Muscle of arm (tissue), 12 donors: ENCODE data around the gene CD4. TPM values are rescaled to one million over a fixed set of nuclear protein-coding genes. Genes with fewer than 3 reads are reported as not detected.
A peak's percentile ranks its signal among the peaks of the same experiment; 100 is the strongest.

Experiments used
- DNase-seq: peaks from one replicate; pipeline ENCODE4 v3.0.0-alpha.2; 2013
- polyA plus RNA-seq, 12 donors: library from polyadenylated mRNA; unstranded; fragments of 120-200 nt; gene quantifications; one replicate each; pipeline ENCODE4 v1.2.1, GENCODE V29; 2013; ENCODE audit not compliant: insufficient read length in 12 of 12

Gene CD4
- polyA plus RNA-seq, 12 donors = 4.8 to 16.1 (median 6.6) TPM; not detected in 1

DNA sequence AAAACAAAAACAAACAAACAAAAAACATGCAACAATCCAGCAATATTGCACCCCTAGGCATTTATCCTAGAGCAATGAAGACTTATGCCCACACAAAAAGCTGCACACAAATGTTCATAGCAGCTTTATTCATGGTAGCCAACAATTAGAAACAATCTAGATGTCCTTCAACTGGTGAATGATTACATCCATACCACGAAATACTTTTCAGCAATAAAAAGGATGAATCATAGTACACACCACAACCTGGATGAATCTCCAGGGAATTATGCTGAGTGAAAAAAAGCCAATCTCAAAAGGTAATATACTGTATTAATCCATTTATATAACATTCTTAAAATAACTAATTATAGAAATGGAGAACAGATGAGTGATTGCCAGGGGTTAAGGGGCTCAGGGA is 17.8 kb downstream of the CD4 start:
- no peak for DNase-seq

- DNase-seq = no peak
Observed at GRCh38 chr12:6809056-6809455, 19.7 kb downstream of the CD4 start.

- no peak for DNase-seq
Observed at GRCh38 chr12:6810758-6811157, 21.4 kb downstream of the CD4 start.

DNA sequence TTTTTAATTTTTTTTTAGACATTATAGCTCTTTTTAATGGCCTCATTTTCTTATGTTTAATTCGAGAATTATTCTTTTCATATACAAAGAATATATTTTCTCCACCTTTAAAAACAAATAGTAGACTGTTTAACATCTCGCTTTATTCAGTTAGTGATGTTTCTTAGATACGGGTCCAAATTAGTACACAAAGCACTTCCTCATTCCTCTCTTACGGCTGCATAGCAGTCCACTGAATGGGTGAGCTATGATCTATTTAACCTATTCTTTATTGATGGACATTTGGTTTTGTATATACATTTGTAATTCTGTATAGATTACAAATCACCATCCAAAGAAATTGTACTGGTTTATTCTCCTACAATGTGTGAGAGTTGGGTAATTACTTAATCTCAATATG is 24.0 kb downstream of the CD4 start:
- no peak for DNase-seq

GRCh38 chr12:6816598-6816997 is 27.3 kb downstream of the CD4 start:
- no peak for DNase-seq

GRCh38 chr12:6817098-6817497 is 27.8 kb downstream of the CD4 start:
- no peak for DNase-seq

DNA sequence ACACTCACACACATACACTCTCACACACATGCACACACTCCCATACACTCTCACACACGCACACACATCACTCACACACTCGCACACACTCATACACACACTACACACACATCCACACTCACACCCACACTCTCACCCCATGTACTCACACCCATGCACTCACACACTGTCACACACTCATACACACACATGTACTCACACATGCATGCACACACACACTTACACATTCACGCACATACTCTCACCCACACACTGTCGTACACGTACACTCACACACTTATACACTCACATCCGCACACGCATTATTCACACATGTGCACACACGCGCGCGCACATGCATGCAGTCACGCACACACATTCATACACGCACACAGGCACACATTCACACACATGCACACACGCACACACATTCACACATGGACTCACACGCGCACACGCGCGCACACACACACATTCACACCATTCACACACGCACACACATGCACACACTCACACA is 28.4 kb downstream of the CD4 start:
- DNase-seq = no peak

DNA sequence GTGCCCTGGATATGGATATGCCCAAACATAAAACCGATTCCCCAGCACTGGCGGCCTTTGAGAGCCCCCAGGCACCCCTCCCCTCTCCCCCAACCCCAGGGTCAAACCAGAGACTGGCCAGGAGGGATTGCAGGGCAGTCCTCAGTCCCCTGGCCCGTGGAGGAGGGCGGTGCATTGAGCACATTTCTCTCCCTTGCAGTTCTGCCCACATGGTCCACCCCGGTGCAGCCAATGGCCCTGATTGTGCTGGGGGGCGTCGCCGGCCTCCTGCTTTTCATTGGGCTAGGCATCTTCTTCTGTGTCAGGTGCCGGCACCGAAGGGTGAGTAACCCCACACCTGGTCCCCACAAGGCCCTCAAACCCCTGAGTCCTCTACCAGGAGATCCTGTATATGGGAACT is 28.9 kb downstream of the CD4 start:
- DNase-seq = no peak

DNA sequence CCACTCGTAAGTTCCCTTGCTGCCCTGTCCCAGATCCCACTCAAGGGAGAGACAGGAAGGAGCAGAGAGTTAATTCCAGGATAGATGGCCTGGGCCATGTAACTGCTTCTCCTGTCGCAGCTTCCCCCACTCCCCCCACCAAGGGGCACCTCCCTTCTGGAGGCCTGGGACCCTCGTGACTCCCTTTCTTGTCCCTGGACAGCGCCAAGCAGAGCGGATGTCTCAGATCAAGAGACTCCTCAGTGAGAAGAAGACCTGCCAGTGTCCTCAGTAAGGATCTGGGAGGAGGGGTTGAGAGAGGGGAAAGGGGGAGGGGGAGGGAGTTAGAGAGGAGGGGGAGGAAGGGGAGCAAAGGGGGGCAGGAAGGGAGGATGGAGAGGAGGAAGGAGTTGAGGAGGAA is 29.3 kb downstream of the CD4 start:
- DNase-seq = no peak

DNA sequence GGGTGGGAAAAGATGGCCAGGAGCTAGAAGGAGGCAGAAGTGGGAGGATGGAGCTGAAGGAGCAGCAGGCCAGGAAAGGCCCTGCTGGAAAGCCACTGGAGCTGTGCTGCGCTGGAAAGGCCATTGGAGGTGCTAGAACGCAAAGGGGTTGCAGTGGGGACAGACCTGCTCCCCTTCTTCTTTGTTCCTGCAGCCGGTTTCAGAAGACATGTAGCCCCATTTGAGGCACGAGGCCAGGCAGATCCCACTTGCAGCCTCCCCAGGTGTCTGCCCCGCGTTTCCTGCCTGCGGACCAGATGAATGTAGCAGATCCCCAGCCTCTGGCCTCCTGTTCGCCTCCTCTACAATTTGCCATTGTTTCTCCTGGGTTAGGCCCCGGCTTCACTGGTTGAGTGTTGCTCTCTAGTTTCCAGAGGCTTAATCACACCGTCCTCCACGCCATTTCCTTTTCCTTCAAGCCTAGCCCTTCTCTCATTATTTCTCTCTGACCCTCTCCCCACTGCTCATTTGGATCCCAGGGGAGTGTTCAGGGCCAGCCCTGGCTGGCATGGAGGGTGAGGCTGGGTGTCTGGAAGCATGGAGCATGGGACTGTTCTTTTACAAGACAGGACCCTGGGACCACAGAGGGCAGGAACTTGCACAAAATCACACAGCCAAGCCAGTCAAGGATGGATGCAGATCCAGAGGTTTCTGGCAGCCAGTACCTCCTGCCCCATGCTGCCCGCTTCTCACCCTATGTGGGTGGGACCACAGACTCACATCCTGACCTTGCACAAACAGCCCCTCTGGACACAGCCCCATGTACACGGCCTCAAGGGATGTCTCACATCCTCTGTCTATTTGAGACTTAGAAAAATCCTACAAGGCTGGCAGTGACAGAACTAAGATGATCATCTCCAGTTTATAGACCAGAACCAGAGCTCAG is 30.0 kb downstream of the CD4 start:
- no peak for DNase-seq

GRCh38 chr12:6820166-6820565 is 30.8 kb downstream of the CD4 start:
- no peak for DNase-seq

DNA sequence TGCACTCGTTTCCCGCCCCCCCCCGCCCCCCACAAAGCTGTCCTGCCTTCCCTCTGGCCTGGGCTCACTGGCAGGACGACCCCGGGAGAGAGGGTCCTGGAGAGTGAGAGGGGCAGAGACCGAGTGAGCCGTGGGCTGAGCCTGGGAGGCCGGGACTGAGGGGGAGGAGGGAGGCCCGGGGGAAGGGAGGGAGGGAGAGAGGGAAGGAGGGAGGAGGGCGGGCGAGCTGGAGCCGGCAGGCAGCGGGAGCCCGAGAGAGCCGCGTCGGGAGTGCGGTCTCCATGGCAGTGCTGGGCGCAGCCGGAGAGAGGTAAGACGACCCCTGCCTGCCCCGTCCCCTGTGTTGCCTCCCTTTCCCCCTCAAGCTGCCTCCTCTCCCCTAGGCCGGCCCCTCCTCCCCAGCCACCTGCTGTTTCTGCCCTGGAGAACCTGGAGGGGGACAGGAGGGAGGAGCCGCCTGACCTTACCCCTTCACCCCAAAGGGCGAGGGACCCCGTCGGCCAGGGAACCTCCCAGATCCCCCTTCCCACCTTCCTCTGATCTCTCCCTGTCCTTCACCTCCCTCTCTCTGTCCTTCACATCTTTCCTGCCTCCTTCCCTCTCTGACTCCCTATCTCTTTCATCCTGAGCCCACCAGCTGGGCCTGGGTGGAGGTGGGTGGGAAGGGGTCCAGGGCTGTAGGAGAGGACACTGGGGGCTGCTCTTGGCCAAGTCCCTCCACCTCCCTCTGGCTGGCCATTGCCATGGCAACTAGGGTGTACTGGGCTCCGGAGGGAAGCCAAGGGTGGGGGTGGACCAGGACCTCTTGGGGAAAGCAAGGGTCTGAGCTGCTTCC is 32.5 kb downstream of the CD4 start, which contains the start of gene GPR162:
Gene GPR162, plus strand, starts transcription at position 231 of the 835 bp plus-strand sequence. CDS start 2,078 bp downstream, outside the sequence.
- DNase-seq = peak; percentile 80

GRCh38 chr12:6822426-6823135 is 33.3 kb downstream of the CD4 start:
- DNase-seq = no peak

GRCh38 chr12:6823182-6824084 is 34.1 kb downstream of the CD4 start:
- no peak for DNase-seq

DNA sequence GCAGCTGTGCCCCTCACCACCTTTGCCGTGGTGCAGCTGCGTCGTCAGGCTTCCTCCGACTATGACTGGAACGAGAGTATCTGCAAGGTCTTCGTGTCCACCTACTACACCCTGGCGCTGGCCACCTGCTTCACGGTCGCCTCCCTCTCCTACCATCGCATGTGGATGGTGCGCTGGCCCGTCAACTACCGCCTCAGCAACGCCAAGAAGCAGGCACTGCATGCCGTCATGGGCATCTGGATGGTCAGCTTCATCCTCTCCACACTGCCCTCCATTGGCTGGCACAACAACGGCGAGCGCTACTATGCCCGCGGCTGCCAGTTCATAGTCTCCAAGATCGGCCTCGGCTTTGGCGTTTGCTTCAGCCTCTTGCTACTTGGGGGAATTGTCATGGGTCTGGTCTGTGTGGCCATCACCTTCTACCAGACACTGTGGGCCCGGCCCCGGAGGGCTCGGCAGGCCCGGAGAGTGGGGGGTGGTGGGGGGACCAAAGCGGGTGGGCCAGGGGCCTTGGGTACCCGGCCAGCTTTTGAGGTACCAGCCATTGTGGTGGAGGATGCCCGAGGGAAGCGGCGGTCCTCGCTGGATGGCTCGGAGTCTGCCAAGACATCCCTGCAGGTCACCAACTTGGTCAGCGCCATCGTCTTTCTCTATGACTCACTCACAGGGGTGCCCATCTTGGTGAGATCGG is 34.9 kb downstream of the CD4 start:
- no peak for DNase-seq

DNA sequence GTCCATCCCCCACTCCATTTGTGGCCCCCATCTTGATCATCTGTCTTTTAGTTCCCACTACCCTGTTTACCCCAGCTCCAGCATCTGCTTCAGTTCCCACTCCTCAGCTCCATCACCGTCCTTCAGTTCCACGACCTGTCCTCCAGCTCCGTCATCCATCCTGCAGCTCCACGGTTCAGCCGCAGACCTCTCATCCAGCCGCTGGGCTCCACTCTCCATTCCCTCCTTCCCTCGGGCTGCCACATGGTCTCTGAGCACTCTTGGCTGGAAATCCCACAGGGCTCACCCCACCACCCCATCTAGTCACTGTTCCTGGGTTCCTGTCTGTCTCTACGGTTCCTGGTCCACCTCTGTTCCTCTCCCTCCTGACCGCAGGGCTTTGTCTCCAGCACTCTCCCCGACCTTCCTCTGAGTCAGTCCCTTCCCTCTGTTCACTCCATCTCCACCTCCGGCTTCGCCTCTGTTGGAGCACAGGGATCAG is 35.6 kb downstream of the CD4 start:
- no peak for DNase-seq

DNA sequence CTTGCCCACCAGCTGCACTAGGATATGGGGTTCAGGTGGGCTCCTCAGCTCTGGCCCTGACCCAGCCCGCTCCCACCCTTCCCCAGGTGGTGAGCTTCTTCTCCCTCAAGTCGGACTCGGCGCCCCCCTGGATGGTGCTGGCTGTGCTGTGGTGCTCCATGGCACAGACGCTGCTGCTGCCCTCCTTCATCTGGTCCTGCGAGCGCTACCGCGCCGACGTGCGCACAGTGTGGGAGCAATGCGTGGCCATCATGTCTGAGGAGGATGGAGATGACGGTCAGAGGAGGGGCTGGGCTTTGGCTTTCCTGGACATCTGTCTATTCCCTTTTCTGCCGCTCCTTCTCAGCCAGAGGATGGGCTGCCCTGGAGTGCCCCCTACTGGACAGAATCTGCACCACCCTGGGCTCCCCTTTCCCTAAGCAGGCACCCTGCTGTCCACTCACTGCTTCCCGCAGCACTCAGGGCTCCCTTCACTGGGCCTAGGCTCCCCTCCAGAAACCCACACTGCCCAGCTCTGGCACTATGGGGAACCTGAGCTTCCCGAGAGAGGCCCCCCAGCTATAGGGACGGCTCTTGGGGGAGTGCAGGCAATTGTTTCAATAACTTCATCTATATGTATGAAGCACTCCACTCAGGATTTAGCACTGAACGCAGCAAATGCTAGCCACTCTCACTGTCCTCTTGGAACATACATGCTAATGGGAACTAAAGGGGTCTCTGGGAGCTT is 36.2 kb downstream of the CD4 start:
- DNase-seq = peak; percentile 94

DNA sequence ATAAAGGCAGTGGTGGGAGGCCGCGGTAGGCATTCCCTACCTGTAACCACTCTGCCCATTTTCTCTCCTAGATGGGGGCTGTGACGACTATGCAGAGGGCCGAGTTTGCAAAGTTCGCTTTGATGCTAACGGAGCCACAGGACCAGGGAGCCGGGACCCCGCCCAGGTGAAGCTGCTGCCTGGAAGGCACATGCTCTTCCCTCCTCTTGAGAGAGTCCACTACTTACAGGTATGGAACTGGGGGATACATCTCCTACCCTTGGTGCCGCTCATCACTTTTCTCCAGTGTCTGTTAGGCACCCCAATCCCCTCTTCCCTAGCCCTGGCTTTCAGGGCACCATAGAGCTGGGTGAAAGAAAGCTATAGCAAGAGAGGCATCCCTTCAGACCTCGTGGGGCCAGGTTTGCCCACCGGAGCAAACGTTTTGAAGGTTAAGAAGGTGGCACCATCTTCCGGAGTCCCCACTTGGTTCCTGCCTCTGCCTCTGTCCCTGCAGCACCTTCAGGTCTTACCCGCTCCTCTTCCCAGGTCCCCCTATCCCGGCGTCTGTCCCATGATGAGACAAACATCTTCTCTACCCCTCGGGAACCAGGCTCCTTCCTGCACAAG is 36.9 kb downstream of the CD4 start:
- DNase-seq = no peak
